Measurements from ENCODE around the gene TRAF3.

Gene TRAF3

DNA sequence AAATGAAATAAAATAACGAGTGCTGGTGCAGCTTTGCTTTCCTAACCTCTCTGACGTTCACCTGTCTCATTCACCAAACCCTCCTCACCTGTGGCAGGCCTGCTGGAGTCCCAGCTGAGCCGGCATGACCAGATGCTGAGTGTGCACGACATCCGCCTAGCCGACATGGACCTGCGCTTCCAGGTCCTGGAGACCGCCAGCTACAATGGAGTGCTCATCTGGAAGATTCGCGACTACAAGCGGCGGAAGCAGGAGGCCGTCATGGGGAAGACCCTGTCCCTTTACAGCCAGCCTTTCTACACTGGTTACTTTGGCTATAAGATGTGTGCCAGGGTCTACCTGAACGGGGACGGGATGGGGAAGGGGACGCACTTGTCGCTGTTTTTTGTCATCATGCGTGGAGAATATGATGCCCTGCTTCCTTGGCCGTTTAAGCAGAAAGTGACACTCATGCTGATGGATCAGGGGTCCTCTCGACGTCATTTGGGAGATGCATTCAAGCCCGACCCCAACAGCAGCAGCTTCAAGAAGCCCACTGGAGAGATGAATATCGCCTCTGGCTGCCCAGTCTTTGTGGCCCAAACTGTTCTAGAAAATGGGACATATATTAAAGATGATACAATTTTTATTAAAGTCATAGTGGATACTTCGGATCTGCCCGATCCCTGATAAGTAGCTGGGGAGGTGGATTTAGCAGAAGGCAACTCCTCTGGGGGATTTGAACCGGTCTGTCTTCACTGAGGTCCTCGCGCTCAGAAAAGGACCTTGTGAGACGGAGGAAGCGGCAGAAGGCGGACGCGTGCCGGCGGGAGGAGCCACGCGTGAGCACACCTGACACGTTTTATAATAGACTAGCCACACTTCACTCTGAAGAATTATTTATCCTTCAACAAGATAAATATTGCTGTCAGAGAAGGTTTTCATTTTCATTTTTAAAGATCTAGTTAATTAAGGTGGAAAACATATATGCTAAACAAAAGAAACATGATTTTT is 128.2 kb downstream of the TRAF3 start:
- no peak for DNase-seq

DNA sequence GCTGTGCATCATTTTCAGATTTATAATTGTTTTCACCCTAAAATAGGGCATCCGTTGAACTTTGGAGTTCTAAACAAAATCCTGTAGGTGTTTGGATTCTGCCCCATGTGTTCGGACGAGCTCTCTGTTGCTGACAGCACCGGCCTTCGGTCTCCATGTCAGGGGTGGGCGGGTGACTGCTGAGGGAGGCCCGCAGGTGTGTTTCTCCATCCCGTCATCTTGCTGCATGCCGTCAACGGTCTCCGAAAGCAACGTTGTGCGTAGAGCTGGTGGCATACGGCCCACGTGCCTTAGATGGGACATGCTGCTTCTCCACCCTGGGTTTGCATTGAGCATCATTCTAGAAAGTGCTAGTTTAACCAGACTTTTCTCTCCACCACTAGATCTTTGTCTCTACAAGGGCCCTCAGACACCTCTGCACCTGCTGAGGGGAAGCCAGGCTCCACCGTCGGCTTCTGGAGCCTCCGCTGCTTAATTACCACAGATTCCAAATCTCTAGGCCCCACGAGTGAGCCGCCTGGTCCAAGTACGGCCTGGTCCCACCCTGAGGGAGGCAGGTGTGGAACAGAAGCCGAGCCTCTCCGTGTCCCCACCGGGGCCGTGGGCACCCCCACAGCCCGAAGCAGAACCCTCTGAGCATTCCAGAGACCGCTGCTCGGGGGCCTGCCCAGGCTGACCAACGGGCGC is 129.5 kb downstream of the TRAF3 start:
- no peak for DNase-seq

DNA sequence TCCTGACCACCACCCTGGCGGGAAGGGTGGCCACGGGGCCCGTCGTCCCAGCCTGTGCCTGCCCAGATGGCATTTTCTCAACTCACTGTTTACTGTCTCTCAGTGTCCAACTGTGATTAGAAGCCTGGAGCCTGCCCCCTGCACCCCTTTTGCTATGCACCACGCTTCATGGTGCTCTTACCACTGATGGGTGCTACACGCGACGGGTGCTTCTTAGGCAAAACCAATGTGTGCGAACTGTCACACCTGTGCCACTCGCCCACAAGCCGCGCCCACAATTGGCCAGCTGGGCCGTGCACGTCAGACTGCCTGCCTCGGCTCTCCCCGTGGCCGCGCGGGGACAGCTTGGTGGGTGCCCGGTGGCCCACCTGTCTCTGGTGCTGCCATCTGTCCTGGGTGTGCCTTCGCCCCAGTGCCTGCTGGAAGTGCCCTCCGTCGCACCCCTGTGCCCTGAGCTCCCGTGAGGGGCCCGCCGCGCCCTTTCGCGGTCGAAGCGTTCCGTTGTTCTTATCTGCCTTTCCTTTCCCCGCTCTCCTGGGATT is 130.1 kb downstream of the TRAF3 start:
- no peak for DNase-seq

DNA sequence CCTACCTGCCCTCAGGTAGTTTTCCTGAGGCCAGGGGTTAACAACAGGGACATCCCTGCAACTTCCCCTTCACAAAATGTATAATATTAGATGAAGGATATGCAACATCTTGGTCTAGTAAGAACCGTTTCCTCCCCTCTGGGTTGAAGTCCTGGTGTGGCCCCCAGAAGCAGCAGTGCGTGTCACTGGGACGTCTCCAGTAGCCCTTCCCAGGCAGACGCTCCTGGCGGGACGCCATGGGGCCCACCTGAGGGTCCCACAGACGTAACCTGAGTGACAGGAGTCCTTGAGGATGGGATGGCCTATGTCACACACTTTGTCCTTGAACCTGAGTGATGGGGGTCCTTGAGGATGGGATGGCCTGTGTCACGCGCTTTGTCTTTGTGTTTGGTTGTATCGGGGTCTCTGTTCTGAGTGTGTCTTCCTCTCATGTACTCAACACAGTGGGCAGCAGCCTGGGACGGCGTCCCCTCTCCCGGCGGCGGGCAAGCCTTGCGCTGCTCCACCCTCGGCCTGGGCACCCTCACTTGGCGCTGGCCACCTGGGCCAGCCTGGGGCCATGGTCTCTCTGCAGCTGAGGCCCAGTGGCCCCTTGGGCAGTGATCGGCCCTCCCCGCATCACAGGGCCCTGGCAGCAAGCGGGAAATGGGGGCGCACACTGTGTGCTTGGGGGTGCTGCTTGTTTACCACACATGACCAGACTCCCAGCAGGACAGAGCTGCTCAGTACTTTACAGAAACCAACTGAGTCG is 130.9 kb downstream of the TRAF3 start:
- no peak for DNase-seq

DNA sequence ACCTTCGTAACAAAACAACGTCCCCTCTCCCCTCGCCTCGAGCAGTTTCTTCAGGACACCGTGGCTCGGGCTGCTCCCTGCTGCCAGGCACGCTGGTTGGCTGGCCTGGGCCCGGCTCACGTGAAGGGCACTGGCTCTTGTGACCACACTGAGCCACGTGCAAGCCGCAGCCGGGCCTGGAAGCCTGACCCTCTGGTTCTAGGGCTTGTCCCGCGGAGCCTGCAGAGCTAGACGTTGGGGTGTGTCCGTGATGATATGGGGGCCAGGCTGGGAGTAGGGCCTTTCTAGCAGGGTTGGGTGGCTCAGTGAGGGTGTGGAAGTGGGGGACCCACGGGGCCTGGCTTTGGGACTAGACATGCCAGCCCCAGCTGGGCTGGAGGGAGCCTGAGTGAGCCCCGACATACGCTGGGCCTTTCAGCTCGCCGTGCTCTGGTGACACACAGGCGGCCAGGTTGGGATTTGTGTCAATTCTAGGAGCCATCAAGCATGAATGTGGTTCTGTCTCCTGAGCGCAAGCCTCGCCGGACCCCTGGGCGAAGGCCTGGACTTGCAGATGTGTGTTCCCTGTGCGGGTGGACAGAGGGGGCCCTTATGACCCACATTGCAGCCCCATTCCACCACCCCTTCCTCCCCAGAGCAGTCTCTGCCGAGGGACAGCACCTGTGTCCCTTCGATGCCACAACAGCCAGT is 131.7 kb downstream of the TRAF3 start:
- no peak for DNase-seq

DNA sequence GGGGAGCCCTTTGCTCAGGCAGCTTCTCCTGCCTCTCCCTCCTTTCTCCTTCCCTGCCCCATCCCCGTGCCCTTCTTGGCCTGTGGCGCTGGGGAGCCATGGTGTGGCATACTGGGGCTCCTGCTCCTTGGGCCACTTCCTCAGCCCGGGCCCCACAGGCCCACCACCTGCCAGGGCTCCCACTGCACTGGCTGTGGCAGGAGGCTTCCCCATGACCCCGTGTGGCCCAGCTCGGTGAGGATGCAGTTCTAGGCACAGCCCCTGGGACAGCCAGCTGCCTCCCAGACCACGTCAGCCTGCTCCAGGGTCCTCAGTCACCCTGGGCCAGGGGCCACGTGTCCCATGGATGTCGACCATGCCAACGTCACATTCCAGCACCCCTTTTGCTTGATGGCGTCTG is 132.2 kb downstream of the TRAF3 start:
- no peak for DNase-seq

DNA sequence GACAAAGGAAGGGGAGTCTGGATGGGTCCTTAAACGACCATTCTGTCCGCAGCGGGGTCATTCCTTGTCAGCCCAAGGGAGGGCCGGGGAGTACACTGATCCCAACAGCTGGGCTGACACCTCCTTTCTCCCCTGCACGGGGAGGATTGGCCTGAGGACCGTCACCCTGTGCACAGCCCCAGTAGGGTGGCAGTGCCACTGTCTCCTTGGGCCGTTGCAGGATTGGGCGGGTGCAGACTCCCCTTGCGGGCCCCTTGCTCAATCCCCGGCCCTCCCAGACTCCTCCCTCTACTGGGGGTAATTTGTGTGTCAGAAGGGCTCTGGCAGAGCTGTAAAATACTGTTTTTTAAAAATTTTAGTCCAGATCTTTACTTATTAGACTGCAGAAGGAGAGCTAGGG is 132.7 kb downstream of the TRAF3 start:
- no peak for DNase-seq

DNA sequence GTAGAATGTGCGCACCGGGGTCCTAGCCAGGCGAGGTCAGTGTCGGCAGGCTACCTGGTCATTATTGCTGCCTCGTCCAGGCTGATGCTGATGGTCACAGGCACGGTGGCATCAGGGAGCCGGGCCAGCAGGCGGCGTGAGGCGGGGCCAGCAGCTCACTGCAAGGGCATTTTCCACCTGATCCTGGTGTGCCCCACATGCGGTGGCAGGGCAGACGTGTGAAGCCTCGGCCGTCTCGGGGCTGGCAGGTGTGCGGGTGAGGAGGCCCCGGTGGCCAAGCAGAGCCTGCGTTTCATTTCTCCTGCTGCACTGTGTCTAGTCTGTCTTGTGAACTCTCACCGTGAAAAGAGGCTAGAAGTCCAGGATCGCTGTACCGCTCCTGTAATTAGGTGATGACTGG is 133.2 kb downstream of the TRAF3 start:
- DNase-seq: no peak

DNA sequence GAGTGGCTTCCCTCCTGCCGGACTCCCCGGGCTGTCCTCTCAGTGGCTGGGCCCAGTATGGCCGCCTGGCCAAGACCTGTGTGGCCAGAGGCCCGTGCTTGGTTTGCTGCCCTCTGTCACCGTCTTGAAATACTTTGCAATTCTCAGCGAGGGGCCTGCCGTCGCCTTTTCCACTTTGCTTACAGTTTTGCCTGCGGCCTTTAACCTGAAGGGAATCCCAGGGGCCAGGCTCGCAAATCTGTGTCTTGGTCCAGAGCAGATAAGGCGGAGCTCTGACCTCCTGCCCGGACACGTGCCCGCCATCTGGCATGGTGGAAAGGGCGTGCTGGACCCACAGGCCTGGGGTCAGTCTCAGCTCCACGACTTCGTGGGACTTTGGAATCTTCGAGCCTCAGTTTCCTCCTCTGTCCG is 134.3 kb downstream of the TRAF3 start:
- no peak for DNase-seq

DNA sequence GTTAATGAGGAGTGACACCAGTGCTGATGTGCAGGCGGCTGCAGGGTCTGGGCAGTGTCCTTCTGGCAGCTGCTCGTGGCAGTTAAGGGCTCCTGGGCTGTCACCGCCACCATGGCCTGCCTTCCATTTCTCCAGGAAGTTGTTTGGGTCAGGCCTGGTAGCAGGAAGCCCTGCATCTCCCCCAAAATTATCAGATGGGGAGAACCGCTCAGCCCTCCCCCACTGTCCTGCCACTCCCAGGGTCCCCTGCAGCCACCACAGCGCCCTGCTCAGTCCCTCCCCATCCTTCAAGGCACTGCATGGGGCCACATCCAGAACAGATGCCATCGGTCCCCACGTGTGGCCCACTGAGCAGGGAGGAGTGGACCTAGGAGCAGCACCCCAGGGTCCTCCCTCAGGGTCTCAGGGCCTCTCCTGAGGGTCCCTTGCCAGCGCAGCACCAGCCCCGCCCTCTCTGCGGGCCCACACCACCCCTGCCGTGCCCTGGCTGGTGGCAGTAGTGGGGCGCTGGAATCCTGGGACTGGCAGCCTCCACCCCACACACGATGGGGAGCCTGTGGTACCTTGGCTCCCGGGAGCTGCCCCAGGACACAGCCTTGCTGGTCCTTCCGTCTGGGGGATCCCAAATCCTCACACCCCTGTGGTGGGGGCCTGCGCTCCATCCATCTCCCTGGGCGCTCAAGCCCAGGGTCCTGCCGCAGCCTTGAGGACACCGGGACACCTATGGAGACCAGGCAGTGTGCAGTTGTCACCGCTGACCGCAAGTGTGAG is 134.9 kb downstream of the TRAF3 start:
- DNase-seq: no peak

DNA sequence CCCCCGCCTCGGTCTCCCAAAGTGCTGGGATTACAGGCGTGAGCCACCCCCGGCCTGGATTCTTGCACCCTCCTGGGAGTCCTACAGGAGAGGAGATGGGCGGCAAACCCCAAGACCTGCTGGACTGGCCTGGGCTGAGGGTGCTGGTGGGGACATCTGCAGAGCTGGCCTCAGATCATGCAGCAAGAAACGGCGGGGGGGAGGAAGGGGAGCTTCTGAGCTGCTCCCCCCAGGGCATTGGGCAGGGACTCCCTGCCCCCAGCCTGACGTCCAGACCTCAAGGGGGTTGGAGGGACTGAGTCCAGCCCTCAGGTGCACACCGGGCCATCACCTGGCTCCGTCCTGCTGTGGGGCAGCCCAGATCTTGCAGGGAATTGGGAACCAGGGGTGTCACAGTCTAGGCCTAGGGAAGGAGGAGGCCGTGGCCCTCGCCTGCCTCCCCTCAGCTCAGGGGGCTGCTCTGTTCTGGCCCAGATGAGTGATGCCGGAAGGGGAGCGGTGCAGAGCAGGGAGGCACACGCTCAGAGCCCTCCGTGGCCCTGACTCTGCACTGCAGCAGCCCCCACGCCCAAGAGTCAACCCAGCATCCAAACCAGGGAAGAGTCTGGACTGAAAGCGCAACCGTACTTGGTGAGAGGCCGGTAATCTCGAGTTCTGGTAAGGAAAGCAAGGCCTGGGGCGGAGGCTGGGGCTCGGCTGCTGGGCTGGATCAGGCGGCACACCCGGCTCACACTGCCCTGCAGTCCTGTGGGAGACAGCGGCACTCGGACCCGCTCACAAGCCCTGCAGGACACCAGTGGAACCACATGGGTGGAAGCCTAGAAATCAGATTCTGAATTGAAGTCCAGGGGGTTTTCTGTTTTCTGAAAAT is 136.3 kb downstream of the TRAF3 start:
- no peak for DNase-seq

DNA sequence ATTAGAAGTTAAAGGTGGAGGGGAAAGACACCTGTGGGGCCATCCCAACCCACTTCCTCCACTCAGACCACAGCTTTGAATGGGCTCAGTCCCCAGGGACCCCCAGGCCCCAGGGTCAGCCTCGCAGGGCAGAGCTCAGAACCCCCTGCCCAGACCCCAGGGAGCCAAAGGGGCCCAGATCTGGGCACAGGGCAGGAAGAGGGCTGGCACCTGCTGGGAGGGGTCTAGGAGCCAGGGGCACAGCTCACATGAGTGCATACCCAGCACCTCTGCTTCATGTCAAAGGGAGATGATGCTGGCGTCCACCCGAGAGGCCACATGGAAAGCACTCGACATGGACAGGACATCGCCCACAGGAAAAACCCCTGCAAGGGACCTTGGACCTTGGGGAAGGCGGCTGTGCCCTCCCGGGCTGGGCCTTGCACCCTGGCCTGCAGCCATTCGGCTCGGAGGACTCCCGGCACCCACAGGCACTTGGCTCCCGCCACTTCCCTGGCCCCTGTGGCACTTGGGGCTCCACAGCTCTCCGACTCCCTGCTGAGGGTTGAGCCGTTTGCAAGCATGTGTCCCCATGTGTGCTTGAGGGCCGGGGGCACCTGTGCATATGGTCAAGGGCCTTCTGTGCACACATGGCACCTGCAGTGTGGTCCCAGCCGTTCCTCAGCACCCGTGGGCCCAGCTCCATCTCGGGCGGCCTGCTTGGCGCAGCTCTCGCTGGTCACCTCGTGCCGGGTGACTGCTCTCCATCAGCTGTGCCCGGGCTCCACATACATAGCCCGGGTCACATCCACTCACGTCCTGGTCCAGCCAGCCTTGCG is 137.4 kb downstream of the TRAF3 start:
- DNase-seq: no peak

DNA sequence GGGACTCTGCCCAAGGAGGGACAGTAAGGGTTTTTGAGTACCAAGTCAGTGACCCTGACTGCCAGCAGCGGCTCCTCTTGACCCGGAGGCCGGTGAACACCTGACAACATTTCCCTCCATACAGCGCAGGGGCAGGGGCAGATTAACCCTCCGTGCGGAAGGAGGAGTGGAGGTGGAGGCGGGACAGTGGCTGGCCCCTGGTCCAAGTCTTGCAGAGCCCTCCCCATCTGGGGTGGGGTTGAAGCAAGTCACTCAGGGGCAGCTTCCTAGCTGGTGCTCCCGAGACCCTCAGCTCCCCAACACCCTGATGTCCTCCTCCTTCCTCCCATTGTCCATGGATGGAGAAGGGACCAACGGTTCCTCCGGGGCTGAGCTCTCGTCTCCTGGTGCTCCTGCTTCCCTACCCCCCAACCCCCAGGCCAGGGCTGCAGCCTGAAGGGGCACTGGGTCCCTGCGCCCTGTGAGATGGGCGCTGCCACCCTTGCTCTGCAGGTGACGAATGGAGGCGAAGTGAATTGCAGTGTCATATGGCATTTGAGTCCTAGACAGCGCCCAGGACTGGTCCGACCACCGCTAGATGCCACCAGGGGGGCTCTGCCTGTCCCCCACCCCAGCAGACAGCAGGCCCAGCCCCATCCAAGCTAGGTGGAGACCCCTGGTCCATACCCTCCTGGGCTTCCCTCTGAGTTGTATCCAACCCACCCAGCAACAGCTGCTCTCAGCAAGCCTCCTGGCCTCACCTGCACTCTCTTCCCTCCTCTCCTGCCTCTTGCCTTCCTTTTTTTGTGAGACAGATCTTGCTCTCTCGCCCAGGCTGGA is 138.3 kb downstream of the TRAF3 start:
- DNase-seq: no peak

DNA sequence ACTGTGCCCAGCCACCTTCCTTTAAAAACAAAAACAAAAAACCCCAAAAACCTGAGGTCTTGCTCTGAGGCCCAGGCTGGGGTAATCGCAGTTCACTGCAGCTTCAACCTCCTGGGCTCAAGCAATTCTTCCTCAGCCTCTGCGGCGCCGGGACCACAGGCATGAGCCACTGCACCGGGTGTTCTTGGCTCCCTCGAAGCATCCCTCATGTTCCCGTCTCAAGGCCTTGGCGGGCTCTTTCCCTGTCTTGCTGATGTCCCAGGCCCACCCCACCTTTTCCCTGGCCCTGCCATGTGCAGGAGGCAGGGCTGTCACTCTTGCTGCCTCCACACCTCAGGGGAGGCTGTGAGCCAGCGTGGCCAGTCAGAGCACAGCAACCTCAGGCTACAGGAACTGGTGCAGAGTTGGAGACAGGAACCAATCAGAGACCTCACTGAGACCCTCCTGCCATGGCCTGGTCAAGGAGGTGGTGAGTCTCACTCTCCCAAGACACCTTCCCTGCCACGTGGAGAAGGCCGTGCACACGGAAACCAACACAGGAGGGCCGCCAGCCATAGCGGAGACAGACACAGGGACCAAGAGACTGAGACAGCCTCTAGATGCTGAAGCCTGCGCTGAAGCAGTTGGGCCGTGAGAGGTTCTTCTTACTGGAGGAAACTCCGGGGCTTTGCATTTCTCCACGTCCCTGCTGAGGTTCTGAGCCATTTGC is 139.3 kb downstream of the TRAF3 start:
- DNase-seq: no peak

DNA sequence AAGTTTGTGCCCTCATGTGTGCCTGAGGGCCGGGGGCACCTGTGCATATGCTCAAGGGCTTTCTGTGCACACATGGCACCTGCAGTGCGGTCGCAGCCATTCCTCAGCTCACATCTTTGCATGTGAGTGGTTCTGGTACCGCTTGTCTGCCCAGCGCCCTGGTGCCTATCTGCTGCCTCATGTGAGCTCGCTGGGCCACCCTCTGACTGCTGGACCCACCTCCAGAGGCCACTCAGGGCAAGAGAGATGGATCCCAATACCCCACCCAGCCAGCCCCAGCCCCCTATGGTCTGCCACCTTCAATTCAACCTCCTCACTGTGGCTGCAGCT is 139.8 kb downstream of the TRAF3 start:
- no peak for DNase-seq

DNA sequence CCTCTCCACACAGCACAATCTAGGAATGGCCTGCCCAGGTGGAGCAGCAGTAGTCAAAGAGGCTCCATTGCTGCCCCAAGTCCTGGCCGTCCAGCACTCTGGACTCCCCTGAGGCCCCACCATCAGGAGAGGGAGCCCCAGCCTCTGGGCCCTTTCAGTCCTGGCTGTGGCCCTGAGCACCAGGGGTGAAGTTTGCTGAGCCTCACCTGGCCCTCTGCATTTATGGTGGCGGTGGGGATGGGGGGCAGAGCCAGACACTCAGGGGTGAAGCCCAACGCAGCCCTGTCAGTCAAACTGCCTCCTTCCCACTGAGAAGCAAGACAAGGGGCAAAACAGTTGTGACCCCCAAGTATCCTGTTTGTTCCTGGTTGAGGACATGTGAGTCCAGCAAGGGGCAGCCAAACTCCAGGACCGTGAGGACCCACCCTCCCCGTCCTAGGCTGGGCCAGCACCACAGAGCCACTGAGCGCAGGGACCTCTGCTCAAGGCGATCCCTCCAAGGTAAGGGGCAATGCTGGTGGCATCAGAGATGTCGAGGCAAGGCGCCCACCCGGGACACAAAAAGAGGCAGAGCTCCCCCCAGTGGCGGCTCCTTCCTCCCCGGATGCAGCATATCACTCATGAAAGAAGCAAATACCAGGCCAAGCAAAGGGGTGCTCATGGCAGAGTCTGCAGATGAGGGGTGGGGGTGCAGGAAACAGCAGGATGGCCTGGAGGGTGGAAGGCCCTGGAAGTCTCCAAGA is 140.4 kb downstream of the TRAF3 start:
- DNase-seq: peak in 19 of 56 donors; percentile 7 to 67 (median 24)
